Measurements from ENCODE around the gene TCF3. TPM values are rescaled to one million over a fixed set of nuclear protein-coding genes. Genes with fewer than 3 reads are reported as not detected.

The TCF3 gene
- total and polyA plus RNA-seq, 4 donors, result 5.2 to 119 (median 12.8) TPM

GRCh38 chr19:1668486-1669270 lies 16.3 kb upstream of the TCF3 start:
- no peak for DNase-seq (ENCODE audit: low spot score)
- Histone ChIP-seq H3K27me3 (ENCODE audit: control insufficient read depth in 4 of 4, insufficient read depth in 4 of 4, low read length in 3 of 4) (peaks cover 2 to 9% (median 4%) of the 10 kb centered on the region in 4 donors), H3K9me3 (ENCODE audit: control insufficient read depth in 4 of 4, low read length in 3 of 4) (no peaks in the 10 kb centered on the region), H3K4me3 (ENCODE audit: low read depth in 1 of 3, low read length in 3 of 3) (no peak overlapping the region), H3K27ac (ENCODE audit: low read depth in 1 of 2, low read length in 2 of 2) (no peak overlapping the region), H3K36me3 (ENCODE audit: control insufficient read depth in 4 of 4, insufficient read depth in 3 of 4, low read depth in 1 of 4, low read length in 3 of 4) (no peaks in the 10 kb centered on the region), H3K9ac (ENCODE audit: low read depth in 1 of 2, low read length in 2 of 2) (no peak overlapping the region), H3K4me1 (ENCODE audit: control insufficient read depth in 4 of 4, insufficient read depth in 4 of 4, low read length in 3 of 4) (peaks cover 0 to 4% (median 4%) of the 10 kb centered on the region in 4 donors)
- 6% methylated on average over 21 of the region's 21 CpGs for WGBS
- TF ChIP-seq EGR1 (IDR thresholded peaks at IDR 0.05; ENCODE audit: low read depth in 2 of 2), result no peak
- TF ChIP-seq HNF4A (conservative IDR thresholded peaks at IDR 0.05), result no peak
- TF ChIP-seq FOXA2 (IDR thresholded peaks at IDR 0.05), result no peak
- no peak for TF ChIP-seq REST (IDR thresholded peaks at IDR 0.05)
- TF ChIP-seq GABPA (IDR thresholded peaks at IDR 0.05 in 1 of 2, conservative IDR thresholded peaks at IDR 0.05 in 1 of 2), result no peak
- no peak for TF ChIP-seq SP1 (IDR thresholded peaks at IDR 0.05)
- TF ChIP-seq ATF3 (IDR thresholded peaks at IDR 0.05), result no peak
- TF ChIP-seq FOXA1 (IDR thresholded peaks at IDR 0.05), result no peak

- Histone ChIP-seq H3K27ac (ENCODE audit: low read depth in 1 of 2, low read length in 2 of 2) (no peak overlapping the region), H3K36me3 (ENCODE audit: control insufficient read depth in 4 of 4, insufficient read depth in 3 of 4, low read depth in 1 of 4, low read length in 3 of 4) (no peaks in the 10 kb centered on the region), H3K4me1 (ENCODE audit: control insufficient read depth in 4 of 4, insufficient read depth in 4 of 4, low read length in 3 of 4) (peaks cover 0 to 4% (median 4%) of the 10 kb centered on the region in 4 donors), H3K9me3 (ENCODE audit: control insufficient read depth in 4 of 4, low read length in 3 of 4) (no peaks in the 10 kb centered on the region), H3K27me3 (ENCODE audit: control insufficient read depth in 4 of 4, insufficient read depth in 4 of 4, low read length in 3 of 4) (peaks cover 2 to 9% (median 4%) of the 10 kb centered on the region in 4 donors), H3K9ac (ENCODE audit: low read depth in 1 of 2, low read length in 2 of 2) (no peak overlapping the region), H3K4me3 (ENCODE audit: low read depth in 1 of 3, low read length in 3 of 3) (no peak overlapping the region)
- TF ChIP-seq NR2F2 (IDR thresholded peaks at IDR 0.05) (no peak), TAF1 (conservative IDR thresholded peaks at IDR 0.05) (no peak), GABPA (IDR thresholded peaks at IDR 0.05 in 1 of 2, conservative IDR thresholded peaks at IDR 0.05 in 1 of 2) (no peak), FOXA1 (IDR thresholded peaks at IDR 0.05) (no peak), REST (IDR thresholded peaks at IDR 0.05) (no peak), MAX (IDR thresholded peaks at IDR 0.05) (no peak)
- DNase-seq (ENCODE audit: low spot score), result no peak
- 58% methylated on average over 2 of the region's 2 CpGs for WGBS
These were observed 15.7 kb upstream of the TCF3 start for GRCh38 chr19:1668048-1668485.
